Transverse colon (tissue), 4 donors: Measurements from ENCODE around the gene FCSK.

ENCODE experiments used
- CTCF ChIP-seq, 5 experiments: fragments of 200-600 bp in 3 of 5; fragments of 450-650 bp in 2 of 5; sonication (generic) in 3 of 5; IDR thresholded peaks; 1 replicate in 2 of 5; 2 replicates in 3 of 5; pipeline ENCODE4 v1.5.1; 2016 to 2017; ENCODE audit warnings: antibody characterized with exemption in 5 of 5, inconsistent platforms in 3 of 5, mild to moderate bottlenecking in 2 of 5, moderate library complexity in 1 of 5
- POLR2A ChIP-seq: fragments of 450-650 bp; IDR thresholded peaks from one replicate; pipeline ENCODE4 v1.6.1; 2016; ENCODE audit warnings: antibody characterized with exemption, mild to moderate bottlenecking, moderate library complexity
- POLR2AphosphoS5 ChIP-seq, 3 donors: sonication (generic); formaldehyde crosslinking; IDR thresholded peaks; one replicate each; pipeline ENCODE4 v1.6.1; 2016; ENCODE audit warnings: antibody characterized with exemption in 3 of 3

GRCh38 chr16:70422543-70422942 lies 31.9 kb upstream of the FCSK start:
- TF ChIP-seq CTCF (IDR thresholded peaks at IDR 0.05) (no peak), POLR2AphosphoS5 (IDR thresholded peaks at IDR 0.05) (no peak), POLR2A (no peak)
